HepG2 (cell line): ENCODE data around the gene MSMP. TPM values are rescaled to one million over a fixed set of nuclear protein-coding genes. Genes with fewer than 3 reads are reported as not detected.

Experiments used
- ATAC-seq: fragments of 200-7000 bp; cut with Tn5 transposase; 3 replicates; pipeline ENCODE4 v1.9.1; 2020; ENCODE audit warnings: mild to moderate bottlenecking, moderate library complexity
- BruUV-seq: library from RNA; stranded (reverse); fragments of 400-500 nt; replicated peaks from 2 replicates; lab custom pipeline; 2021; lab: Mats Ljungman, UMichigan
- CTCF ChIA-PET: fragments of 300-600 bp; formaldehyde crosslinking; extraction: SDS; loops from one replicate; lab custom pipeline; 2021; ENCODE audit warnings: low total read pairs, inconsistent platforms, low intra/inter-chr PET ratio; lab: Yijun Ruan, JAX
- POLR2A ChIA-PET: fragments of 350-600 bp; sonication (Branson Sonifier 250); formaldehyde crosslinking; loops from one replicate; lab custom pipeline; 2020; ENCODE audit warnings: antibody characterized with exemption, inconsistent platforms; lab: Yijun Ruan, JAX
- DNase-seq: peaks from one replicate; pipeline ENCODE4 v3.0.0-alpha.2; 2015; ENCODE audit warnings: low spot score
- FAIRE-seq: peaks from 3 replicates; lab custom pipeline; 2011; peaks lifted over from hg19 to GRCh38; lab: Jason Lieb, UNC
- H2AFZ ChIP-seq: one replicate; pipeline ENCODE4 v1.6.1; 2011; ENCODE audit warnings: low read length, inconsistent platforms
- H3K27ac ChIP-seq: fragments of 300-600 bp; 3 replicates; pipeline ENCODE4 v1.8.0; 2011; ENCODE audit warnings: mixed run types, mild to moderate bottlenecking, mixed read lengths, low read length, inconsistent platforms; ENCODE audit not compliant: insufficient read depth; ENCODE audit errors: extremely low read length
- H3K27me3 ChIP-seq, 2 experiments: fragments of 200-600 bp in 1 of 2; 2 replicates in 1 of 2; 3 replicates in 1 of 2; pipeline versions ENCODE4 v1.6.0 to v1.8.0; 2011; ENCODE audit warnings: low read length in 2 of 2, mild to moderate bottlenecking in 2 of 2, moderate library complexity in 2 of 2, inconsistent platforms in 1 of 2; ENCODE audit not compliant: insufficient read depth in 2 of 2, control insufficient read depth in 1 of 2
- H3K36me3 ChIP-seq, 2 experiments: fragments of 200-600 bp in 1 of 2; replicated peaks in 1 of 2; 2 replicates in 1 of 2; 3 replicates in 1 of 2; pipeline versions ENCODE4 v1.5.1 to v1.8.0; 2011; ENCODE audit warnings: low read length in 2 of 2, inconsistent platforms in 1 of 2; ENCODE audit not compliant: insufficient read depth in 2 of 2, control insufficient read depth in 1 of 2
- H3K4me1 ChIP-seq: 2 replicates; pipeline ENCODE4 v1.5.1; 2012; ENCODE audit warnings: low read length, inconsistent platforms; ENCODE audit not compliant: insufficient read depth
- H3K4me2 ChIP-seq: 2 replicates; pipeline ENCODE4 v1.6.0; 2011; ENCODE audit warnings: low read depth, low read length, inconsistent platforms
- H3K4me3 ChIP-seq, 3 experiments: fragments of 200-600 bp in 1 of 3; sonication (generic), shearing (Covaris generic) in 1 of 3; replicated peaks in 1 of 3; 2 replicates each; pipeline ENCODE4 v1.5.1; 2011 to 2016; ENCODE audit warnings: low read length in 3 of 3, inconsistent platforms in 2 of 3, low read depth in 2 of 3, mild to moderate bottlenecking in 2 of 3, control low read depth in 1 of 3, mixed read lengths in 1 of 3; ENCODE audit not compliant: insufficient read depth in 1 of 3
- H3K79me2 ChIP-seq: one replicate; pipeline ENCODE4 v1.6.1; 2011; ENCODE audit warnings: low read length, inconsistent platforms; ENCODE audit not compliant: insufficient read depth
- H3K9ac ChIP-seq: 2 replicates; pipeline ENCODE4 v1.6.0; 2011; ENCODE audit warnings: mild to moderate bottlenecking, low read depth, low read length, inconsistent platforms; ENCODE audit not compliant: insufficient read depth
- H3K9me3 ChIP-seq: 2 replicates; pipeline ENCODE4 v1.5.1; 2012; ENCODE audit warnings: mild to moderate bottlenecking, low read length
- H4K20me1 ChIP-seq: 2 replicates; pipeline ENCODE4 v1.6.0; 2011; ENCODE audit warnings: inconsistent platforms, mild to moderate bottlenecking, low read length, moderate library complexity; ENCODE audit not compliant: insufficient read depth
- CEBPG ChIP-seq: IDR thresholded peaks from 2 replicates; pipeline ENCODE4 v1.6.1; 2016
- GFI1 ChIP-seq: sonication (generic); formaldehyde crosslinking; IDR thresholded peaks from 2 replicates; pipeline ENCODE4 v1.5.0; 2020; ENCODE audit warnings: missing genetic modification reagents, mild to moderate bottlenecking, borderline replicate concordance
- GLI4 ChIP-seq: sonication (generic); formaldehyde crosslinking; IDR thresholded peaks from 2 replicates; pipeline ENCODE4 v1.5.1; 2020; ENCODE audit warnings: missing genetic modification reagents, mild to moderate bottlenecking, moderate library complexity, borderline replicate concordance
- HES4 ChIP-seq: sonication (generic); formaldehyde crosslinking; IDR thresholded peaks from 2 replicates; pipeline ENCODE4 v1.9.0; 2021; ENCODE audit warnings: mild to moderate bottlenecking, missing genetic modification reagents, borderline replicate concordance
- HOXD1 ChIP-seq: sonication (generic); formaldehyde crosslinking; IDR thresholded peaks from 2 replicates; pipeline ENCODE4 v1.5.0; 2020; ENCODE audit warnings: missing genetic modification reagents
- KAT2B ChIP-seq: fragments of 150-350 bp; IDR thresholded peaks from 2 replicates; pipeline ENCODE4 v1.6.1; 2014; ENCODE audit warnings: low read depth, low read length, borderline replicate concordance
- LCORL ChIP-seq, 2 experiments: fragments of 450-650 bp in 1 of 2; sonication (generic) in 1 of 2; formaldehyde crosslinking in 1 of 2; IDR thresholded peaks; 2 replicates each; pipeline versions ENCODE4 v1.5.0 to v1.6.1; 2017 to 2020; ENCODE audit warnings: antibody characterized with exemption in 1 of 2, missing genetic modification reagents in 1 of 2
- NFIB ChIP-seq: sonication (generic); formaldehyde crosslinking; IDR thresholded peaks from 2 replicates; pipeline ENCODE4 v1.9.0; 2021; ENCODE audit warnings: missing genetic modification reagents, mild to moderate bottlenecking, borderline replicate concordance
- NR2F2 ChIP-seq: IDR thresholded peaks from 2 replicates; pipeline ENCODE4 v1.6.1; 2012; ENCODE audit warnings: low read depth, inconsistent platforms, borderline replicate concordance
- SIX1 ChIP-seq: sonication (generic); formaldehyde crosslinking; IDR thresholded peaks from 2 replicates; pipeline ENCODE4 v1.4.0; 2020; ENCODE audit warnings: missing genetic modification reagents, borderline replicate concordance
- SMAD3 ChIP-seq: sonication (generic); formaldehyde crosslinking; IDR thresholded peaks from 2 replicates; pipeline ENCODE4 v1.4.0; 2020; ENCODE audit warnings: missing genetic modification reagents
- SOX6 ChIP-seq, 2 experiments: fragments of 450-650 bp in 1 of 2; sonication (generic) in 1 of 2; formaldehyde crosslinking in 1 of 2; IDR thresholded peaks; 2 replicates each; pipeline versions ENCODE4 v1.4.0 to v1.6.1; 2017 to 2020; ENCODE audit warnings: antibody characterized with exemption in 1 of 2, mild to moderate bottlenecking in 1 of 2, missing genetic modification reagents in 1 of 2
- ZBTB38 ChIP-seq: sonication (generic); formaldehyde crosslinking; IDR thresholded peaks from 2 replicates; pipeline ENCODE4 v1.5.1; 2020; ENCODE audit warnings: mild to moderate bottlenecking, missing genetic modification reagents
- ZNF317 ChIP-seq: sonication (generic); formaldehyde crosslinking; IDR thresholded peaks from 2 replicates; pipeline ENCODE4 v1.5.0; 2020; ENCODE audit warnings: mild to moderate bottlenecking, missing genetic modification reagents
- ZSCAN30 ChIP-seq: sonication (generic); formaldehyde crosslinking; IDR thresholded peaks from 2 replicates; pipeline ENCODE4 v1.5.0; 2020; ENCODE audit warnings: mild to moderate bottlenecking, missing genetic modification reagents
- WGBS: methylation state at CpG from one replicate; pipeline ENCODE4 v1.1.6; 2017; ENCODE audit warnings: low lambda C conversion rate; 5-methylcytosine and 5-hydroxymethylcytosine counted together
- in situ Hi-C: cut with HindIII; loops from 2 replicates; pipeline ENCODE4 v1.10.0; 2017; ENCODE audit warnings: low pct_unique_long_range_greater_than_20kb; ENCODE audit not compliant: extremely low pct_ligation_motif_present
- intact Hi-C: fragments of 100-400 bp; cut with micrococcal nuclease; formaldehyde crosslinking; loops from one replicate; pipeline ENCODE4 v1.10.0; 2022; ENCODE audit not compliant: unreplicated experiment
- polyA plus RNA-seq, 8 experiments: library from polyadenylated mRNA; depleted of rRNA in 3 of 8; stranded (reverse) in 7 of 8; unstranded in 1 of 8; fragments of >200 nt; fragmentation: Illumina TruSeq in 4 of 8; extraction: Trizol in 4 of 8; gene quantifications; 2 replicates each; pipeline versions ENCODE4 v1.2.1 to v1.2.3, GENCODE V29; 2011 to 2016; ENCODE audit warnings: low read depth in 4 of 8, missing spikeins in 1 of 8, mixed read lengths in 1 of 8; ENCODE audit not compliant: insufficient read depth in 1 of 8
- total RNA-seq, 5 experiments: library from RNA; depleted of rRNA; stranded (reverse); fragments of >200 nt; fragmentation: Illumina TruSeq; extraction: Trizol; gene quantifications; 2 replicates each; pipeline ENCODE4 v1.2.3, GENCODE V29; 2016; ENCODE audit warnings: low read depth in 1 of 5
- TF ChIP-seq, protein P1 (sequence below): sonication (generic); formaldehyde crosslinking; IDR thresholded peaks from 2 replicates; pipeline ENCODE4 v1.5.0; 2020; ENCODE audit warnings: mild to moderate bottlenecking, missing genetic modification reagents, borderline replicate concordance
- TF ChIP-seq, protein P2 (sequence below): sonication (generic); formaldehyde crosslinking; IDR thresholded peaks from 2 replicates; pipeline ENCODE4 v1.4.0; 2020; ENCODE audit warnings: missing genetic modification reagents

Gene MSMP
- total and polyA plus RNA-seq, 2 of the 13 experiments (the other 11 are each of a cell fraction or from before 2014, with no cell fraction given) = 0.24 to 0.46 TPM

DNA sequence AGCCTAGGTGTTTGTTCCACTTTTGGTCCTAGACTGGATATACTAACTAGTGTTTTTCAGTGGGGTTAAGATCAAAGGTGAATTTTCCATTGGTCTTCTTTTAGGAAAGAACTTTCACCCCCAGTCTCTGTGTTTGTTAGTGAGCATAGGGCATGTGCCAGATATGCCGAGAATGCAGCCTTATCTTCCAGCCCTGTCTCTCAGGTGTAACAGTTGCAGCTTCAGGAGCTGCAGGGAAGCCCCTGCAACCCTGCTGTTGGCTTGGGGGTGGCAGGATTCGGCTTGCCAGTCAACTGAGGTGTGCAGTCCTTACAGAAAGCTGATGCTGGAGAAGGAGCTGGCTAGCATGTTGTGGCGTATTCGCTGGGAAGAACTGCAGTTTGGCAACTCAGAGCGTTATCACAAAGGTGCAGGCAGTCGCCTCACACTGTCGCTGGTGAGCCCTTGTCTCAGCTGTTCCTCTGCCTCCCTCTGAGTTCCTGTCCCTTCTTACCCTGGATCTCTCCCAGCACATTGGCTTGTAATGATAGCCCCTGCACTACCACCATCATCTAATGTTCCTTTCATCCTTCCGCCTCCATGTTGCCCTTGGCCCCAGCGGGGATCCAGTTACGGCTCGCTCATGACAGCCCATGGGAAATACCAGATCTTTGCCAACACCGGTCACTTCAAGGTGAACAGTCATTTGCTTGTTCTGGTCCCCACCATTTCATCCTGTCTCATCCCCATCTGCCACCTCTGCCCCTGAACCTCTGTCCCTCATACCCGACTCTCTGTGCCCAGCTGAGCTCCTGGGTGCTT is 47.5 kb upstream of the MSMP start:
- Histone ChIP-seq H3K4me3 (peak overlapping the region in 1 of 3 experiments; percentile 15; a peak in 2 of 6 replicates), H3K4me2 (peak overlapping the region; percentile 59), H3K27me3 (no peaks in the 10 kb centered on the region), H4K20me1 (no peaks in the 10 kb centered on the region), H3K9me3 (no peaks in the 10 kb centered on the region), H3K9ac (0 out of 2 replicates have a peak overlapping the region, but pooled peaks have one; percentile 32), H3K79me2 (no peaks in the 10 kb centered on the region), H3K4me1 (peaks cover 27% of the 10 kb centered on the region), H2AFZ (no peak overlapping the region), H3K27ac (peak overlapping the region; percentile 69), H3K36me3 (peaks cover 0 to 2% of the 10 kb centered on the region in 2 experiments; a peak in 2 of 5 replicates)
- CTCF ChIA-PET = no interaction called here
- POLR2A ChIA-PET = interaction anchor here (0.9 to 2.4 kb wide), 4 partner anchors 11 to 119 kb away, joined by 3 to 13 read pairs (median 4); partner anchors contain the start of genes GBA2, HINT2, RGP1 and SPAG8
- FAIRE-seq (peak; percentile 73), ATAC-seq (peak; percentile 94), DNase-seq (peak; percentile 56)
- in situ Hi-C loops (no loop called here), intact Hi-C loops (no loop called here)
- BruUV-seq = no TSS peak
- 67% methylated on average over 11 of the region's 13 CpGs for WGBS
- TF ChIP-seq GLI4 (CRISPR knock-in tag) (no peak), SIX1 (no peak), NR2F2 (peak; percentile 51; the same call in 1 of the 2 replicates), CEBPG (CRISPR knock-in tag) (0 out of 2 replicates have a peak, but pooled peaks have one; percentile 17), SMAD3 (CRISPR knock-in tag) (no peak), GFI1 (CRISPR knock-in tag) (no peak), ZSCAN30 (CRISPR knock-in tag) (no peak), SOX6 (IDR thresholded peaks at IDR 0.05) (no peak), SOX6 (CRISPR knock-in tag; IDR thresholded peaks at IDR 0.05) (peak; percentile 58; the same call in 1 of the 2 replicates), NFIB (CRISPR knock-in tag) (no peak), HOXD1 (no peak), ZNF317 (peak; percentile 41; the same call in 1 of the 2 replicates), LCORL (IDR thresholded peaks at IDR 0.05) (no peak), LCORL (CRISPR knock-in tag; IDR thresholded peaks at IDR 0.05) (peak; percentile 62), HES4 (0 out of 2 replicates have a peak, but pooled peaks have one; percentile 24), ZBTB38 (CRISPR knock-in tag) (peak; percentile 41; the same call in 1 of the 2 replicates), KAT2B (no peak)
- TF ChIP-seq, protein P1, sequence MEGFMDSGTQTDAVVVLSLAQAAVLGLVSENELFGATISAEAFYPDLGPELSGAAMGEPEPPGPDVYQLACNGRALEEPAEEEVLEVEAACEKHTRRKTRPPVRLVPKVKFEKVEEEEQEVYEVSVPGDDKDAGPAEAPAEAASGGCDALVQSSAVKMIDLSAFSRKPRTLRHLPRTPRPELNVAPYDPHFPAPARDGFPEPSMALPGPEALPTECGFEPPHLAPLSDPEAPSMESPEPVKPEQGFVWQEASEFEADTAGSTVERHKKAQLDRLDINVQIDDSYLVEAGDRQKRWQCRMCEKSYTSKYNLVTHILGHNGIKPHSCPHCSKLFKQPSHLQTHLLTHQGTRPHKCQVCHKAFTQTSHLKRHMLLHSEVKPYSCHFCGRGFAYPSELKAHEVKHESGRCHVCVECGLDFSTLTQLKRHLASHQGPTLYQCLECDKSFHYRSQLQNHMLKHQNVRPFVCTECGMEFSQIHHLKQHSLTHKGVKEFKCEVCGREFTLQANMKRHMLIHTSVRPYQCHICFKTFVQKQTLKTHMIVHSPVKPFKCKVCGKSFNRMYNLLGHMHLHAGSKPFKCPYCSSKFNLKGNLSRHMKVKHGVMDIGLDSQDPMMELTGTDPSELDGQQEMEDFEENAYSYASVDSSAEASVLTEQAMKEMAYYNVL (CRISPR knock-in tag) = peak; percentile 63
- TF ChIP-seq, protein P2, sequence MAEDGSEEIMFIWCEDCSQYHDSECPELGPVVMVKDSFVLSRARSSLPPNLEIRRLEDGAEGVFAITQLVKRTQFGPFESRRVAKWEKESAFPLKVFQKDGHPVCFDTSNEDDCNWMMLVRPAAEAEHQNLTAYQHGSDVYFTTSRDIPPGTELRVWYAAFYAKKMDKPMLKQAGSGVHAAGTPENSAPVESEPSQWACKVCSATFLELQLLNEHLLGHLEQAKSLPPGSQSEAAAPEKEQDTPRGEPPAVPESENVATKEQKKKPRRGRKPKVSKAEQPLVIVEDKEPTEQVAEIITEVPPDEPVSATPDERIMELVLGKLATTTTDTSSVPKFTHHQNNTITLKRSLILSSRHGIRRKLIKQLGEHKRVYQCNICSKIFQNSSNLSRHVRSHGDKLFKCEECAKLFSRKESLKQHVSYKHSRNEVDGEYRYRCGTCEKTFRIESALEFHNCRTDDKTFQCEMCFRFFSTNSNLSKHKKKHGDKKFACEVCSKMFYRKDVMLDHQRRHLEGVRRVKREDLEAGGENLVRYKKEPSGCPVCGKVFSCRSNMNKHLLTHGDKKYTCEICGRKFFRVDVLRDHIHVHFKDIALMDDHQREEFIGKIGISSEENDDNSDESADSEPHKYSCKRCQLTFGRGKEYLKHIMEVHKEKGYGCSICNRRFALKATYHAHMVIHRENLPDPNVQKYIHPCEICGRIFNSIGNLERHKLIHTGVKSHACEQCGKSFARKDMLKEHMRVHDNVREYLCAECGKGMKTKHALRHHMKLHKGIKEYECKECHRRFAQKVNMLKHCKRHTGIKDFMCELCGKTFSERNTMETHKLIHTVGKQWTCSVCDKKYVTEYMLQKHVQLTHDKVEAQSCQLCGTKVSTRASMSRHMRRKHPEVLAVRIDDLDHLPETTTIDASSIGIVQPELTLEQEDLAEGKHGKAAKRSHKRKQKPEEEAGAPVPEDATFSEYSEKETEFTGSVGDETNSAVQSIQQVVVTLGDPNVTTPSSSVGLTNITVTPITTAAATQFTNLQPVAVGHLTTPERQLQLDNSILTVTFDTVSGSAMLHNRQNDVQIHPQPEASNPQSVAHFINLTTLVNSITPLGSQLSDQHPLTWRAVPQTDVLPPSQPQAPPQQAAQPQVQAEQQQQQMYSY (CRISPR knock-in tag) = no peak
